Activated B cell treated with CpG ODN at 0.5 μM for 24 hours (primary cell): ENCODE results near the gene KCTD16. TPM values are rescaled to one million over a fixed set of nuclear protein-coding genes. Genes with fewer than 3 reads are reported as not detected.

Experiments
- ATAC-seq: fragments of 200-7000 bp; cut with Tn5 transposase; one replicate; pipeline ENCODE4 v1.10.0; 2021; ENCODE audit warnings: low read depth, mild to moderate bottlenecking, moderate library complexity
- CTCF ChIA-PET: fragments of 350-600 bp; sonication (Branson Sonifier 250); formaldehyde crosslinking; loops from one replicate; lab custom pipeline; 2021; ENCODE audit warnings: antibody characterized with exemption; lab: Charles Lee
- POLR2A ChIA-PET: fragments of 350-600 bp; sonication (Branson Sonifier 250); formaldehyde crosslinking; loops from one replicate; lab custom pipeline; 2021; ENCODE audit warnings: antibody characterized with exemption; lab: Charles Lee
- DNase-seq: peaks from one replicate; pipeline ENCODE4 v3.0.0; 2022
- H3K27ac Mint-ChIP-seq: one replicate; pipeline ENCODE4 v1.8.0; 2020; ENCODE audit warnings: mixed read lengths
- H3K27me3 Mint-ChIP-seq: one replicate; pipeline ENCODE4 v1.8.0; 2021; ENCODE audit warnings: mixed read lengths
- H3K36me3 Mint-ChIP-seq: one replicate; pipeline ENCODE4 v1.8.0; 2021; ENCODE audit warnings: low read depth, mixed read lengths
- H3K4me1 Mint-ChIP-seq: one replicate; pipeline ENCODE4 v1.8.0; 2021; ENCODE audit warnings: mixed read lengths
- H3K4me3 Mint-ChIP-seq: one replicate; pipeline ENCODE4 v1.8.0; 2020; ENCODE audit warnings: mild to moderate bottlenecking, mixed read lengths
- H3K9me3 Mint-ChIP-seq: one replicate; pipeline ENCODE4 v1.8.0; 2020; ENCODE audit warnings: mixed read lengths
- CTCF ChIP-seq: fragments of 200-600 bp; IDR thresholded peaks from one replicate; pipeline ENCODE4 v1.8.0; 2022; ENCODE audit warnings: antibody characterized with exemption, mild to moderate bottlenecking
- intact Hi-C: fragments of 100-400 bp; cut with micrococcal nuclease; formaldehyde crosslinking; loops from one replicate; pipeline ENCODE4 v1.15.1; 2024
- total RNA-seq: library from RNA; stranded (reverse); gene quantifications from 2 replicates; pipeline ENCODE4 v1.2.3, GENCODE V29; 2022

KCTD16 gene
- total RNA-seq, 1 donor from 2014 or later, result not detected

- Mint-ChIP-seq H3K27me3 (no peaks in the 10 kb centered on the region), H3K36me3 (no peaks in the 10 kb centered on the region), H3K4me1 (no peaks in the 10 kb centered on the region), H3K9me3 (no peaks in the 10 kb centered on the region), H3K27ac (no peak overlapping the region), H3K4me3 (no peak overlapping the region)
- DNase-seq (no peak), ATAC-seq (no peak)
- intact Hi-C loops, result no loop called here
- ChIA-PET CTCF (no interaction called here), POLR2A (no interaction called here)
- TF ChIP-seq CTCF, result no peak
Measured at GRCh38 chr5:144403817-144404420, 233.2 kb downstream of the KCTD16 start.

GRCh38 chr5:144404672-144405071, 234.0 kb downstream of the KCTD16 start:
- Mint-ChIP-seq H3K27ac (no peak overlapping the region), H3K4me1 (no peaks in the 10 kb centered on the region), H3K27me3 (no peaks in the 10 kb centered on the region), H3K36me3 (no peaks in the 10 kb centered on the region), H3K9me3 (no peaks in the 10 kb centered on the region), H3K4me3 (no peak overlapping the region)
- POLR2A ChIA-PET, result no interaction called here
- DNase-seq (no peak), ATAC-seq (no peak)
- CTCF ChIA-PET, result no interaction called here
- intact Hi-C loops, result no loop called here
- TF ChIP-seq CTCF, result no peak

GRCh38 chr5:144405991-144406390, 235.3 kb downstream of the KCTD16 start:
- POLR2A ChIA-PET, result no interaction called here
- no peak for ATAC-seq
- Mint-ChIP-seq H3K36me3 (no peaks in the 10 kb centered on the region), H3K27me3 (no peaks in the 10 kb centered on the region), H3K27ac (no peak overlapping the region), H3K4me1 (no peaks in the 10 kb centered on the region), H3K9me3 (no peaks in the 10 kb centered on the region), H3K4me3 (no peak overlapping the region)
- intact Hi-C loops, result no loop called here
- CTCF ChIA-PET, result no interaction called here
- TF ChIP-seq CTCF, result no peak
- no peak for DNase-seq

- no peak for TF ChIP-seq CTCF
- Mint-ChIP-seq H3K36me3 (no peaks in the 10 kb centered on the region), H3K4me3 (no peak overlapping the region), H3K9me3 (no peaks in the 10 kb centered on the region), H3K27ac (no peak overlapping the region), H3K4me1 (no peaks in the 10 kb centered on the region), H3K27me3 (no peaks in the 10 kb centered on the region)
- ChIA-PET POLR2A (no interaction called here), CTCF (no interaction called here)
- no peak for DNase-seq
- ATAC-seq, result no peak
- intact Hi-C loops, result no loop called here
Measured at GRCh38 chr5:144406442-144406841, 235.8 kb downstream of the KCTD16 start.

- peaks cover 4% of the 10 kb centered on the region for H3K9me3 Mint-ChIP-seq
- intact Hi-C loops, result no loop called here
- no peak for ATAC-seq
- ChIA-PET CTCF (no interaction called here), POLR2A (no interaction called here)
- no peak overlapping the region for H3K4me3 Mint-ChIP-seq
- no peaks in the 10 kb centered on the region for H3K36me3 Mint-ChIP-seq
- TF ChIP-seq CTCF, result no peak
- H3K27ac Mint-ChIP-seq, result no peak overlapping the region
- H3K27me3 Mint-ChIP-seq, result no peaks in the 10 kb centered on the region
- DNase-seq, result no peak
- H3K4me1 Mint-ChIP-seq, result no peaks in the 10 kb centered on the region
Measured at GRCh38 chr5:144414202-144415029, 243.7 kb downstream of the KCTD16 start.
